GM12892 (cell line): Measurements from ENCODE around the gene SPATA13.

ENCODE experiments used
- POLR2A ChIP-seq: IDR thresholded peaks from 2 replicates; pipeline ENCODE4 v1.6.1; 2011; ENCODE audit warnings: low read depth, low read length, control low read depth
- TAF1 ChIP-seq: IDR thresholded peaks from 2 replicates; pipeline ENCODE4 v1.6.1; 2011; ENCODE audit warnings: low read depth, mild to moderate bottlenecking, control low read depth, low read length, borderline replicate concordance

GRCh38 chr13:24306632-24307031, 146.1 kb downstream of the SPATA13 start:
- TF ChIP-seq TAF1 (no peak), POLR2A (no peak)
